Spinal cord (tissue), 10 donors: ENCODE data around the gene MID2. TPM values are rescaled to one million over a fixed set of nuclear protein-coding genes. Genes with fewer than 3 reads are reported as not detected.
"Not testable (repeated sequence)": the region's sequence is repeated elsewhere in the genome, so short reads cannot be mapped to it uniquely, and the experiment has no call there.

Source experiments
- DNase-seq, 6 donors: peaks; one replicate each; pipeline versions ENCODE4 v3.0.0 to v3.0.0-alpha.2; 2013 to 2015; ENCODE audit warnings: low spot score in 6 of 6, low read depth in 4 of 6
- H3K27ac ChIP-seq: one replicate; pipeline ENCODE4 v1.5.1; 2013; ENCODE audit warnings: low read depth, low read length, control low read depth
- H3K27me3 ChIP-seq: one replicate; pipeline ENCODE4 v1.6.1; 2013; ENCODE audit warnings: low read length; ENCODE audit not compliant: control insufficient read depth, insufficient read depth
- H3K36me3 ChIP-seq: one replicate; pipeline ENCODE4 v1.6.1; 2013; ENCODE audit warnings: low read length; ENCODE audit not compliant: control insufficient read depth, insufficient read depth
- H3K4me1 ChIP-seq: one replicate; pipeline ENCODE4 v1.6.1; 2013; ENCODE audit warnings: low read length; ENCODE audit not compliant: control insufficient read depth, insufficient read depth
- H3K4me3 ChIP-seq: one replicate; pipeline ENCODE4 v1.5.1; 2013; ENCODE audit warnings: low read depth, low read length, control low read depth
- H3K9me3 ChIP-seq: one replicate; pipeline ENCODE4 v1.6.1; 2013; ENCODE audit warnings: low read length; ENCODE audit not compliant: control insufficient read depth, insufficient read depth
- WGBS: methylation state at CpG from one replicate; pipeline ENCODE4 v1.1.5; 2013; ENCODE audit warnings: missing lambda C conversion rate; ENCODE audit not compliant: insufficient coverage; 5-methylcytosine and 5-hydroxymethylcytosine counted together
- long read RNA-seq, 4 donors: transcript quantifications; one replicate each; lab custom pipeline, GENCODE V29; 2026
- polyA plus RNA-seq, 2 donors: library from polyadenylated mRNA; unstranded; fragments of 120-200 nt; gene quantifications; one replicate each; pipeline ENCODE4 v1.2.1, GENCODE V29; 2013; ENCODE audit not compliant: insufficient read length in 2 of 2
- total RNA-seq, 2 donors: library from RNA; depleted of rRNA in 1 of 2; stranded (reverse); fragments of 120-200 nt in 1 of 2; fragments of >200 nt in 1 of 2; gene quantifications; one replicate each; pipeline versions ENCODE4 v1.2.3 to v1.2.4, GENCODE V29; 2013 to 2014
- donor health status: healthy.

Gene MID2
- 10 to 100 TPM; 15.5 to 25.0 TPM for total RNA-seq
- polyA plus RNA-seq, result 10 to 100 TPM in 1 of 2 donors, 1 to 10 TPM in 1; 8.4 to 12.4 TPM
- long read RNA-seq, donor 1, partial matches to known transcripts, result 0 of 1 reads
- long read RNA-seq, donor 1, other reads (novel, unspliced or antisense), result 0 of 1 reads
- long read RNA-seq, donor 2, partial matches to known transcripts, result 0 of 2 reads
- long read RNA-seq, donor 2, other reads (novel, unspliced or antisense), result 0 of 2 reads
- long read RNA-seq, donor 3, result 0 reads
- long read RNA-seq, donor 4, partial matches to known transcripts, result 0 of 1 reads
- long read RNA-seq, donor 4, other reads (novel, unspliced or antisense), result 0 of 1 reads

- DNase-seq, result peak in 4 of 6 donors; percentile 18 to 82 (median 38)
- H3K36me3 ChIP-seq, result no peaks in the 10 kb centered on the region
- no peaks in the 10 kb centered on the region for H3K9me3 ChIP-seq
- no peaks in the 10 kb centered on the region for H3K4me1 ChIP-seq
- WGBS, result 28% methylated on average over 24 of the region's 32 CpGs
- H3K27me3 ChIP-seq, result peaks cover 5% of the 10 kb centered on the region
- peak within 1 kb of the TSS; percentile 41 for H3K4me3 ChIP-seq
- H3K27ac ChIP-seq, result peak within 1 kb of the TSS; percentile 63
Measured at GRCh38 chrX:107825698-107826237, at the start of gene MID2. MID2 (plus strand) TSS chrX:107825866; CDS start chrX:107826427, 561 bp downstream.

- H3K4me3 ChIP-seq, result peak overlapping the region; percentile 56
- H3K9me3 ChIP-seq, result no peaks in the 10 kb centered on the region
- H3K36me3 ChIP-seq, result no peaks in the 10 kb centered on the region
- peaks cover 19% of the 10 kb centered on the region for H3K4me1 ChIP-seq
- H3K27me3 ChIP-seq, result peaks cover 46% of the 10 kb centered on the region
- 17% methylated on average over 16 of the region's 20 CpGs for WGBS
- H3K27ac ChIP-seq, result no peak overlapping the region
- peak; percentile 54 to 95 (median 72) for DNase-seq
Measured at GRCh38 chrX:107776649-107777535, 48.8 kb upstream of the MID2 start.

- Histone ChIP-seq H3K27ac (no peak within 1 kb of the TSS), H3K27me3 (peaks cover 44% of the 10 kb centered on the region), H3K36me3 (no peaks in the 10 kb centered on the region), H3K9me3 (no peaks in the 10 kb centered on the region), H3K4me1 (peaks cover 19% of the 10 kb centered on the region), H3K4me3 (peak within 1 kb of the TSS; percentile 56)
- DNase-seq, result no peak
- WGBS, result 66% methylated on average over 6 of the region's 6 CpGs
Measured at GRCh38 chrX:107777536-107777832, 48.2 kb upstream of the MID2 start, which contains the start of gene NCBP2L. NCBP2L (plus strand) TSS chrX:107777733; CDS start chrX:107794221, 16,488 bp downstream.

- H3K27me3 ChIP-seq, result peaks cover 17% of the 10 kb centered on the region
- H3K27ac ChIP-seq, result no peak overlapping the region
- DNase-seq, result no peak
Measured at GRCh38 chrX:107780525-107780924, 45.1 kb upstream of the MID2 start.

GRCh38 chrX:107787827-107788226 is 37.8 kb upstream of the MID2 start:
- Histone ChIP-seq H3K36me3 (no peaks in the 10 kb centered on the region), H3K27me3 (peaks cover 2% of the 10 kb centered on the region), H3K27ac (no peak overlapping the region), H3K4me3 (no peak overlapping the region), H3K4me1 (no peaks in the 10 kb centered on the region), H3K9me3 (no peaks in the 10 kb centered on the region)
- 29% methylated on average over 1 of the region's 1 CpG for WGBS
- DNase-seq, result no peak

More at GRCh38 chrX:107780525-107780924, 45.1 kb upstream of the MID2 start:
- 90% methylated on average over 5 of the region's 9 CpGs for WGBS
- Histone ChIP-seq H3K4me1 (peaks cover 10% of the 10 kb centered on the region), H3K36me3 (no peaks in the 10 kb centered on the region), H3K9me3 (no peaks in the 10 kb centered on the region), H3K4me3 (no peak overlapping the region)

- no peaks in the 10 kb centered on the region for H3K36me3 ChIP-seq
- no peak overlapping the region for H3K4me3 ChIP-seq
- H3K27ac ChIP-seq, result no peak overlapping the region
- 67% methylated on average over 1 of the region's 1 CpG for WGBS
- DNase-seq, result no peak
- H3K4me1 ChIP-seq, result no peaks in the 10 kb centered on the region
- H3K9me3 ChIP-seq, result peaks cover 1% of the 10 kb centered on the region
- H3K27me3 ChIP-seq, result no peaks in the 10 kb centered on the region
Measured at GRCh38 chrX:107804427-107804826, 21.2 kb upstream of the MID2 start.

- Histone ChIP-seq H3K9me3 (peaks cover 1% of the 10 kb centered on the region), H3K27ac (no peak overlapping the region), H3K27me3 (no peaks in the 10 kb centered on the region), H3K36me3 (no peaks in the 10 kb centered on the region), H3K4me3 (no peak overlapping the region), H3K4me1 (no peaks in the 10 kb centered on the region)
- DNase-seq, result no peak
- WGBS, result 89% methylated on average over 1 of the region's 3 CpGs
Measured at GRCh38 chrX:107805179-107805578, 20.5 kb upstream of the MID2 start.

GRCh38 chrX:107810053-107810452 is 15.6 kb upstream of the MID2 start:
- WGBS, result 60% methylated on average over 1 of the region's 10 CpGs
- H3K27me3 ChIP-seq, H3K27ac ChIP-seq, DNase-seq, H3K4me1 ChIP-seq, H3K9me3 ChIP-seq, H3K4me3 ChIP-seq, H3K36me3 ChIP-seq: not testable (repeated sequence)

GRCh38 chrX:107818900-107819521 is 6.7 kb upstream of the MID2 start:
- Histone ChIP-seq H3K9me3 (peaks cover 13% of the 10 kb centered on the region), H3K4me1 (no peaks in the 10 kb centered on the region), H3K27ac (no peak overlapping the region), H3K4me3 (no peak overlapping the region), H3K27me3 (no peaks in the 10 kb centered on the region), H3K36me3 (no peaks in the 10 kb centered on the region)
- no peak for DNase-seq
